HEK293 (cell line): Measurements from ENCODE around the gene RNF41.

ENCODE experiments used
- CTCF ChIA-PET: fragments of 350-600 bp; formaldehyde crosslinking; extraction: SDS; loops from one replicate; lab custom pipeline; 2021; ENCODE audit warnings: antibody characterized with exemption; lab: Yijun Ruan, JAX
- POLR2A ChIA-PET: fragments of 300-600 bp; formaldehyde crosslinking; extraction: SDS; loops from one replicate; lab custom pipeline; 2020; ENCODE audit warnings: antibody characterized with exemption, inconsistent platforms; lab: Yijun Ruan, JAX
- H3K27ac ChIP-seq: fragments of 200-500 bp; sonication (Bioruptor generic); 2 replicates; pipeline ENCODE4 v1.5.1; 2014; ENCODE audit warnings: low read depth, low read length, control low read depth, inconsistent platforms; ENCODE audit errors: extremely low read depth
- H3K36me3 ChIP-seq, 2 experiments: fragments of 200-500 bp in 1 of 2; sonication (Bioruptor generic) in 1 of 2; 1 replicate in 1 of 2; 2 replicates in 1 of 2; pipeline ENCODE4 v1.5.1; 2014 to 2017; ENCODE audit warnings: inconsistent platforms in 2 of 2, low read length in 2 of 2; ENCODE audit not compliant: control insufficient read depth in 2 of 2, insufficient read depth in 1 of 2
- H3K4me1 ChIP-seq: fragments of 200-500 bp; sonication (Bioruptor generic); 2 replicates; pipeline ENCODE4 v1.5.1; 2014; ENCODE audit warnings: mild to moderate bottlenecking, low read length, inconsistent platforms; ENCODE audit not compliant: control insufficient read depth, insufficient read depth
- H3K4me3 ChIP-seq: 2 replicates; pipeline ENCODE4 v1.5.1; 2011; ENCODE audit warnings: low read depth, mild to moderate bottlenecking, control low read depth, low read length, moderate library complexity
- H3K9me3 ChIP-seq: fragments of 200-500 bp; sonication (Bioruptor generic); 2 replicates; pipeline ENCODE4 v1.5.1; 2014; ENCODE audit warnings: low read depth, low read length, inconsistent platforms; ENCODE audit not compliant: control insufficient read depth, insufficient read depth
- KLF10 ChIP-seq: fragments of 450-650 bp; IDR thresholded peaks from 2 replicates; pipeline ENCODE4 v1.5.1; 2018; ENCODE audit warnings: missing biosample characterization, mild to moderate bottlenecking, missing genetic modification characterization
- KLF17 ChIP-seq: fragments of 450-650 bp; formaldehyde crosslinking; IDR thresholded peaks from 2 replicates; pipeline ENCODE4 v1.5.1; 2016; ENCODE audit warnings: missing biosample characterization, missing genetic modification characterization
- ZNF23 ChIP-seq: fragments of 450-650 bp; formaldehyde crosslinking; IDR thresholded peaks from 2 replicates; pipeline ENCODE4 v1.5.1; 2016; ENCODE audit warnings: missing biosample characterization, missing genetic modification characterization, borderline replicate concordance
- ZNF585B ChIP-seq: fragments of 450-650 bp; formaldehyde crosslinking; IDR thresholded peaks from 2 replicates; pipeline ENCODE4 v1.5.1; 2016; ENCODE audit warnings: missing biosample characterization, missing genetic modification characterization
- ZNF707 ChIP-seq: fragments of 450-650 bp; formaldehyde crosslinking; IDR thresholded peaks from 2 replicates; pipeline ENCODE4 v1.5.1; 2016; ENCODE audit warnings: missing biosample characterization, missing genetic modification characterization
- ZSCAN18 ChIP-seq: fragments of 450-650 bp; formaldehyde crosslinking; IDR thresholded peaks from 2 replicates; pipeline ENCODE4 v1.5.1; 2016; ENCODE audit warnings: missing biosample characterization, missing genetic modification characterization
- TF ChIP-seq, protein P1 (sequence below): fragments of 450-650 bp; formaldehyde crosslinking; IDR thresholded peaks from 2 replicates; pipeline ENCODE4 v1.5.1; 2016; ENCODE audit warnings: missing biosample characterization, missing genetic modification characterization
- TF ChIP-seq, protein P2 (sequence below): fragments of 450-650 bp; IDR thresholded peaks from 2 replicates; pipeline ENCODE4 v1.5.1; 2018; ENCODE audit warnings: missing biosample characterization, missing genetic modification characterization
- TF ChIP-seq, protein P3 (sequence below): fragments of 450-650 bp; formaldehyde crosslinking; IDR thresholded peaks from 2 replicates; pipeline ENCODE4 v1.5.1; 2016; ENCODE audit warnings: missing biosample characterization, missing genetic modification characterization

Gene RNF41

DNA sequence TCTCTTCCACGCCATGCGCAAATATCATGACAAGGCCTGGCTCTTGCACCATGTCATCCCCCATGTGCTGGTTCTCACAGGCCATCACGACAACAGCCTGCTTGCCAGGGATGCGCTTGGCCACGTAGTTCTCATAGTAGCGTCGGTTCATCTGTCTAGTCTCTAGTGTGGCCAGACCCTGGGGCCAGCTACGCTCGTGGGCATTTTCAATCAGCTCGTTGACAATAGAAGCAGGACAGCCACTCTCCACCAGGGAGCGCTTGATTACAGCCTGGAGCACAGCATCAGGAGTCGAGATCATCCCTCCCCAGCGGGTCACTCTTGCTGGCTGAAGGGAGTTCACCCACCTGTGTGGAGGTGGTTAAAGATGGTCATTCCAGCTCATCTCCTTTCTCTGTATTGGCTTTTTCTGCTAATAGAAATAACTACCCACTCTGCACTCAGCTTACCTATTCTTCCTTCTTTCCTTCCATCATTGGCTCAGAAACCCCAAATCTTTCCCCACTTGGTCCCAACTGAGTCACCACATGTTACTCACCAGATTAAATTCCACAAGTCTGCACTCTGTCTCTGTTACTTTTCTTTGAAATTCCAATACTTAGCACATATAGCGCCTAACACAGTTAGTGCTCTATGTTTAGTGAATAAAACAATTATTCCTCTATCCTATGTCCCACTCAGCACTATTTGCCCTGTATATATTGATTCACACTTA, 15.1 kb downstream of the RNF41 start (continued):
- TF ChIP-seq, protein P1, sequence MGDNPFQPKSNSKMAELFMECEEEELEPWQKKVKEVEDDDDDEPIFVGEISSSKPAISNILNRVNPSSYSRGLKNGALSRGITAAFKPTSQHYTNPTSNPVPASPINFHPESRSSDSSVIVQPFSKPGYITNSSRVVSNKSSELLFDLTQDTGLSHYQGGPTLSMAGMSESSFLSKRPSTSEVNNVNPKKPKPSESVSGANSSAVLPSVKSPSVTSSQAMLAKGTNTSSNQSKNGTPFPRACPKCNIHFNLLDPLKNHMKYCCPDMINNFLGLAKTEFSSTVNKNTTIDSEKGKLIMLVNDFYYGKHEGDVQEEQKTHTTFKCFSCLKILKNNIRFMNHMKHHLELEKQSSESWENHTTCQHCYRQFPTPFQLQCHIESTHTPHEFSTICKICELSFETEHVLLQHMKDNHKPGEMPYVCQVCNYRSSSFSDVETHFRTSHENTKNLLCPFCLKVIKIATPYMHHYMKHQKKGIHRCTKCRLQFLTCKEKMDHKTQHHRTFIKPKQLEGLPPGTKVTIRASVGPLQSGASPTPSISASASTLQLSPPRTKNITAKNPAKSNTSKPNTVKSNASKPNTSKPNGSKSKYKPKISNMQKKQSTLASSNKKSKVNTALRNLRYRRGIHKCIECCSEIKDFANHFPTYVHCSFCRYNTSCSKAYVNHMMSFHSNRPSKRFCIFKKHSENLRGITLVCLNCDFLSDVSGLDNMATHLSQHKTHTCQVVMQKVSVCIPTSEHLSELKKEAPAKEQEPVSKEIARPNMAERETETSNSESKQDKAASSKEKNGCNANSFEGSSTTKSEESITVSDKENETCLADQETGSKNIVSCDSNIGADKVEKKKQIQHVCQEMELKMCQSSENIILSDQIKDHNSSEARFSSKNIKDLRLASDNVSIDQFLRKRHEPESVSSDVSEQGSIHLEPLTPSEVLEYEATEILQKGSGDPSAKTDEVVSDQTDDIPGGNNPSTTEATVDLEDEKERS: no peak
- TF ChIP-seq KLF10 (tag by site-specific recombination) (no peak), ZNF23 (tag by site-specific recombination) (no peak), ZNF707 (tag by site-specific recombination) (no peak), KLF17 (tag by site-specific recombination) (no peak), ZSCAN18 (tag by site-specific recombination) (no peak)
- TF ChIP-seq, protein P2, sequence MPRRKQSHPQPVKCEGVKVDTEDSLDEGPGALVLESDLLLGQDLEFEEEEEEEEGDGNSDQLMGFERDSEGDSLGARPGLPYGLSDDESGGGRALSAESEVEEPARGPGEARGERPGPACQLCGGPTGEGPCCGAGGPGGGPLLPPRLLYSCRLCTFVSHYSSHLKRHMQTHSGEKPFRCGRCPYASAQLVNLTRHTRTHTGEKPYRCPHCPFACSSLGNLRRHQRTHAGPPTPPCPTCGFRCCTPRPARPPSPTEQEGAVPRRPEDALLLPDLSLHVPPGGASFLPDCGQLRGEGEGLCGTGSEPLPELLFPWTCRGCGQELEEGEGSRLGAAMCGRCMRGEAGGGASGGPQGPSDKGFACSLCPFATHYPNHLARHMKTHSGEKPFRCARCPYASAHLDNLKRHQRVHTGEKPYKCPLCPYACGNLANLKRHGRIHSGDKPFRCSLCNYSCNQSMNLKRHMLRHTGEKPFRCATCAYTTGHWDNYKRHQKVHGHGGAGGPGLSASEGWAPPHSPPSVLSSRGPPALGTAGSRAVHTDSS: no peak

- POLR2A ChIA-PET: interaction anchor here (1.0 to 4.6 kb wide), 3 partner anchors 16 to 102 kb away, joined by 3 to 47 read pairs (median 4); partner anchors contain the start of genes PA2G4, RNF41 and ZC3H10
Observed at GRCh38 chr12:56205445-56205844, 16.3 kb downstream of the RNF41 start.

More at GRCh38 chr12:56205445-56205844, 16.3 kb downstream of the RNF41 start:
- TF ChIP-seq, protein P3, sequence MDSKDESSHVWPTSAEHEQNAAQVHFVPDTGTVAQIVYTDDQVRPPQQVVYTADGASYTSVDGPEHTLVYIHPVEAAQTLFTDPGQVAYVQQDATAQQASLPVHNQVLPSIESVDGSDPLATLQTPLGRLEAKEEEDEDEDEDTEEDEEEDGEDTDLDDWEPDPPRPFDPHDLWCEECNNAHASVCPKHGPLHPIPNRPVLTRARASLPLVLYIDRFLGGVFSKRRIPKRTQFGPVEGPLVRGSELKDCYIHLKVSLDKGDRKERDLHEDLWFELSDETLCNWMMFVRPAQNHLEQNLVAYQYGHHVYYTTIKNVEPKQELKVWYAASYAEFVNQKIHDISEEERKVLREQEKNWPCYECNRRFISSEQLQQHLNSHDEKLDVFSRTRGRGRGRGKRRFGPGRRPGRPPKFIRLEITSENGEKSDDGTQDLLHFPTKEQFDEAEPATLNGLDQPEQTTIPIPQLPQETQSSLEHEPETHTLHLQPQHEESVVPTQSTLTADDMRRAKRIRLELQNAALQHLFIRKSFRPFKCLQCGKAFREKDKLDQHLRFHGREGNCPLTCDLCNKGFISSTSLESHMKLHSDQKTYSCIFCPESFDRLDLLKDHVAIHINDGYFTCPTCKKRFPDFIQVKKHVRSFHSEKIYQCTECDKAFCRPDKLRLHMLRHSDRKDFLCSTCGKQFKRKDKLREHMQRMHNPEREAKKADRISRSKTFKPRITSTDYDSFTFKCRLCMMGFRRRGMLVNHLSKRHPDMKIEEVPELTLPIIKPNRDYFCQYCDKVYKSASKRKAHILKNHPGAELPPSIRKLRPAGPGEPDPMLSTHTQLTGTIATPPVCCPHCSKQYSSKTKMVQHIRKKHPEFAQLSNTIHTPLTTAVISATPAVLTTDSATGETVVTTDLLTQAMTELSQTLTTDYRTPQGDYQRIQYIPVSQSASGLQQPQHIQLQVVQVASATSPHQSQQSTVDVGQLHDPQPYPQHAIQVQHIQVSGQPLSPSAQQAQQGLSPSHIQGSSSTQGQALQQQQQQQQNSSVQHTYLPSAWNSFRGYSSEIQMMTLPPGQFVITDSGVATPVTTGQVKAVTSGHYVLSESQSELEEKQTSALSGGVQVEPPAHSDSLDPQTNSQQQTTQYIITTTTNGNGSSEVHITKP (tag by site-specific recombination): peak; percentile 52; the same call in 1 of the 2 replicates
- TF ChIP-seq ZNF585B (tag by site-specific recombination): no peak
- TF ChIP-seq, all 188 proteins: peak for 1
- Histone ChIP-seq H3K27ac (no peak overlapping the region), H3K36me3 (peaks cover 12 to 52% of the 10 kb centered on the region in 2 experiments), H3K9me3 (no peaks in the 10 kb centered on the region), H3K4me1 (no peaks in the 10 kb centered on the region), H3K4me3 (no peak overlapping the region)
- CTCF ChIA-PET: interaction anchor here (0.7 to 6.0 kb wide), 10 partner anchors 8 to 60 kb away, joined by 3 to 73 read pairs (median 7); partner anchors contain the start of genes RNF41 and SMARCC2
